GM11168 (cell line): ENCODE measurements around the gene ETFB.

Experiments used
- in situ Hi-C: fragments of 300-500 bp; cut with MboI; formaldehyde crosslinking; loops from one replicate; pipeline ENCODE4 v1.12.0; 2022; ENCODE audit warnings: low sequenced_read_pairs; ENCODE audit not compliant: unreplicated experiment

ETFB gene

GRCh38 chr19:51375504-51376221, 9.5 kb upstream of the ETFB start:
- in situ Hi-C loops = no loop called here

GRCh38 chr19:51372649-51373504, 6.7 kb upstream of the ETFB start, which contains the start of gene NKG7:
Gene NKG7, minus strand, starts transcription at chr19:51372654. Its CDS starts 119 bp downstream, at chr19:51372535.
- in situ Hi-C loops = no loop called here

GRCh38 chr19:51372021-51372648, 5.9 kb upstream of the ETFB start:
- in situ Hi-C loops = no loop called here

- in situ Hi-C loops = no loop called here
Observed at GRCh38 chr19:51371186-51371690, 5.0 kb upstream of the ETFB start.

- in situ Hi-C loops = no loop called here
Observed at GRCh38 chr19:51370230-51370629, 4.0 kb upstream of the ETFB start.

DNA sequence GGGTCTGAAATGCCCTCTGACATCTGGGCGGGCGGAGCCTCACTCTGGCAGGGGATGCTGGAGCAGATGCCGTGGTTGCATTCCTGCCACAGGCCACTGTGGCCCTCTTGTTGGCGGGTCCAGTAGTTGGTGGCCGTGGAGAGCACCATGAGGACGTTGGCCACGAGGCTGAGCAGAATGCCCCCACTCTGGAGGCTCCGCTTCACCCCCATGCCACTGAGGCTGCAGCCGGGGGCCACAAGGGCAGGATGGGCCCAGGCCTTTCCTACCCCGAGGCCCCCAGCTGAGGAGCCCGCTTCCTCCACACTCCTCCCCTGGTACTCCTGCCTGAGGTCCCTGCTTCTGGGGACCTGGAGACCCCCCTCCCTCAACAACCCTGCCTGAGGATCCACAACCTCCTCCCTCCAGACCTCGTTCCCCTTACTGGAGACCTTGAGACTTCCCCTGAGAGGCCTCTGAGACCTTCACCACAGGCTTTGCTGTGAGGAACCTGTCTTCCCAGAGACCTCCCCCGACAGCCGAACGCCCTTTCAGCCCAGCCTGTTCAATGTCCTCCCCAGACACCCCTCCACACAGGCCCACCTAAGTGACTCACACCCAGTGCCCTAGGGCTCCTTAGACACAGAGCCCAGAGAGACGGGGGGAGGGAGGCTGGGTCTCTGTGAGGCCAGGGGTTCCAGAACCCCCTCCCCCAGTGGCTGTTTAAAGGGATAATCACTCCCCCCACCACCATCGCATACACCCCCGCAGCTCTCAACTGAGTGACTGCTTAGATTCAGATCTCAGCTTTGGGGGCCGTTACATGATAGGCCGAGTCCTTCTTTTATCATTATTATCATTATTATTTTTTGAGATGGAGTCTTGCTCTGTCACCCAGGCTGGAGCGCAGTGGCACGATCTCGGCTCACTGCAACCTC, 2.4 kb upstream of the ETFB start, which contains the start of gene CLDND2:
CLDND2 (minus strand) TSS at position 638 of the 917 bp plus-strand sequence; CDS start at position 212, 426 bp downstream.
- in situ Hi-C loops = no loop called here

GRCh38 chr19:51367565-51368365, 1.6 kb upstream of the ETFB start:
- in situ Hi-C loops = no loop called here

DNA sequence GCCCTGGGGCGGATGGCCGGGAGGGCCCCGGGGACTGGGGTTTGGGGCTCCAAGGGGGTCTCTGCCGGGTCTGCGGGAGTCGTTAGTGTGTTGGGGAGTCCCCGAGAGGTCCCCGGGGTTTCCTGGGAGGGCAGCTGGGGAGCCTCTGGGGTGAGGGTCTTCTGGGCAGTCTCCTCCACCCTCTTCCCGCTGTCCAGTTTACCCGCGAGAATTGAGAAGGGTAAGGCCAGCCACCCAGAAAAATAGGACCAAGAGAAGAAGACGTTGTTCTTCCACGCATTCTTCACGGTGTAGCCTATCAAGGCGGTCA, 1.0 kb upstream of the ETFB start:
- in situ Hi-C loops = no loop called here

- in situ Hi-C loops = no loop called here
Observed at GRCh38 chr19:51366389-51367254, 434 bp upstream of the ETFB start.

GRCh38 chr19:51365211-51365964, 800 bp downstream of the ETFB start:
- in situ Hi-C loops = no loop called here

DNA sequence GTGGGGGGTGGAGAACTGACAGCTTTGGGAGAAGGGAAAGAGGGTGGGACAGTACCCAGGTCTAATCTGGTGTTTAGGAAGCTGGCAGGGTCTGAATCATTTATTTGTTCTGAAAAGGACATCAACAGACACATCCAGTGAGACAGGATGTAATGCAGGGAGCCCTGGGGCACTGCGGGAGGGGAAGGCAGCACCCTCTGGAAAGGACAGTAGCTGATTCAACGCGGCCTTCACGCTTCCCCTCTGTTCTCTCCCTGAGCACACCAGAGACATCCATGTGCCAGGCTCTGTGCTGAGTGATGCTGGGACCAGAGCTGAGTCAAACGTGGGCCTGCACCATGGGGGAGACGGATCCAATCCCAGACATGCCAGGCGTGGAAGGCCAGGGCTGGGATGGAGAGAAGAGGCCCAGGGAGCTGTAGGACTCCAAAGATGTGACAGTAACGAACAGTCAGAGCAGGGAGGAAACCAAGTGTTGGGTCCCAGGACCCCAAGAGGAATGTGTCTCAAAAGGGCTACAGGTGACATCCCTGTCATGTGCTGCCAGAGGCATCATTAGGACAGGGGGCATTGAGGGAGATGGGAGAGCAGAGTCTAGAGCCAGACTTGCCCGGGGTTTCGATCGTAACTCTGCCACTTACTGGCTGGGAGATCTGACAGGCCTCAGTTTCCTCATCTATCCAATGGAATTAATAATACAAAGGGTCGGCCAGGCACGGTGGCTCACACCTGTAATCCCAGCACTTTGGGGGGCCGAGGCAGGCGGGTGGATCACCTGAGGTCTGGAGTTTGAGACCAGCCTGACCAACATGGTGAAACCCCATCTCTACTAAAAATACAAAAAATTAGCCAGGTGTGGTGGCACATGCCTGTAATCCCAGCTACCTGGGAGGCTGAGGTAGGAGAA, 1.7 kb downstream of the ETFB start:
- in situ Hi-C loops = no loop called here

- in situ Hi-C loops = no loop called here
Observed at GRCh38 chr19:51361239-51361638, 4.9 kb downstream of the ETFB start.

- in situ Hi-C loops = no loop called here
Observed at GRCh38 chr19:51359294-51359693, 6.9 kb downstream of the ETFB start.

- in situ Hi-C loops = no loop called here
Observed at GRCh38 chr19:51357952-51358351, 8.2 kb downstream of the ETFB start.

- in situ Hi-C loops = no loop called here
Observed at GRCh38 chr19:51356159-51356801, 9.9 kb downstream of the ETFB start.

DNA sequence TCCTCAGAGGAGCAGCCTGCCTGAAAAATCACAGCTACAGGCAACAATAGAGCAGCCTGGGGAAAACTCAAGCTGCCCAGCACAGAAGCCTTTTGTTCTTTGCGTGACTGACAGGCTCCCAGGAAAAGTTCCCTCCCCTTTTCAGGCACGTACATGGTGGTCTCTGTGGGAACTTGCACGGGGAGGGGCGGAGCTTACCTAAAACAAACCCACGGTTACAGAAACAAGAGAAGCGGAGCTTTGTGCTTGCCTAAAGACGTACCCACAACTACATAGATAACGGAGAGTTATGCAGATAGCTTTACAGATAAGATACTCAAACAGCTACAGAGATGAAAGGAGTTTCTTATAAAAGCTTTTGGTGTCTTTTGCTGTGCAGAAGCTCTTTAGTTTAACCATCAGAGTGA, 11.4 kb downstream of the ETFB start:
- in situ Hi-C loops = no loop called here
